Loucy (cell line): ENCODE results near the gene SCN9A.

Experiments used
- H2AFZ ChIP-seq: fragments of 200-600 bp; sonication (generic); 2 replicates; pipeline ENCODE4 v1.6.0; 2016; ENCODE audit warnings: antibody characterized with exemption, mild to moderate bottlenecking, low read length, moderate library complexity
- H3F3A ChIP-seq: fragments of 200-600 bp; 2 replicates; pipeline ENCODE4 v1.6.0; 2016; ENCODE audit warnings: antibody characterized with exemption, low read depth, mild to moderate bottlenecking
- H3K27me3 ChIP-seq: fragments of 200-600 bp; sonication (generic); 2 replicates; pipeline ENCODE4 v1.6.1; 2014; ENCODE audit warnings: low read length, mild to moderate bottlenecking; ENCODE audit not compliant: insufficient read depth, poor library complexity, severe bottlenecking
- H3K36me3 ChIP-seq: fragments of 200-600 bp; sonication (generic); 2 replicates; pipeline ENCODE4 v1.6.1; 2016; ENCODE audit warnings: low read length; ENCODE audit not compliant: insufficient read depth
- H3K4me1 ChIP-seq: fragments of 200-600 bp; sonication (generic); 2 replicates; pipeline ENCODE4 v1.5.1; 2014; ENCODE audit warnings: low read length, mild to moderate bottlenecking; ENCODE audit not compliant: insufficient read depth, poor library complexity, severe bottlenecking
- H3K4me2 ChIP-seq: fragments of 200-600 bp; sonication (generic); 2 replicates; pipeline ENCODE4 v1.6.0; 2014; ENCODE audit warnings: antibody characterized with exemption, low read length, low read depth, mild to moderate bottlenecking; ENCODE audit not compliant: poor library complexity, severe bottlenecking
- H3K4me3 ChIP-seq: fragments of 200-600 bp; sonication (generic); 2 replicates; pipeline ENCODE4 v1.5.1; 2014; ENCODE audit warnings: low read length, mild to moderate bottlenecking, mixed read lengths; ENCODE audit not compliant: poor library complexity, severe bottlenecking
- H3K79me2 ChIP-seq: fragments of 200-600 bp; sonication (generic); 2 replicates; pipeline ENCODE4 v1.6.1; 2014; ENCODE audit warnings: low read length; ENCODE audit not compliant: insufficient read depth
- H3K9ac ChIP-seq: fragments of 200-600 bp; sonication (generic); 2 replicates; pipeline ENCODE4 v1.6.0; 2014; ENCODE audit warnings: mild to moderate bottlenecking, low read depth, low read length, moderate library complexity; ENCODE audit not compliant: poor library complexity, severe bottlenecking
- H3K9me2 ChIP-seq: fragments of 200-600 bp; sonication (generic); replicated peaks from 2 replicates; pipeline ENCODE4 v1.6.1; 2016; ENCODE audit warnings: low read depth, low read length, mixed read lengths
- H3K9me3 ChIP-seq: fragments of 200-600 bp; sonication (generic); 2 replicates; pipeline ENCODE4 v1.6.1; 2014; ENCODE audit warnings: mild to moderate bottlenecking, antibody characterized with exemption, low read length, low read depth; ENCODE audit not compliant: insufficient read depth
- H4K20me1 ChIP-seq: fragments of 200-600 bp; sonication (generic); 2 replicates; pipeline ENCODE4 v1.6.0; 2014; ENCODE audit warnings: antibody characterized with exemption, low read length, mild to moderate bottlenecking; ENCODE audit not compliant: insufficient read depth, poor library complexity, severe bottlenecking
- EZH2phosphoT487 ChIP-seq: fragments of 200-600 bp; IDR thresholded peaks from 2 replicates; pipeline ENCODE4 v1.6.1; 2018; ENCODE audit warnings: antibody characterized with exemption, mild to moderate bottlenecking, moderate library complexity, borderline replicate concordance
- TF ChIP-seq, protein P1 (sequence below): fragments of 200-600 bp; sonication (generic); conservative IDR thresholded peaks from 2 replicates; pipeline ENCODE4 v1.5.1; 2014; ENCODE audit warnings: mild to moderate bottlenecking, antibody characterized with exemption, low read length

SCN9A gene

DNA sequence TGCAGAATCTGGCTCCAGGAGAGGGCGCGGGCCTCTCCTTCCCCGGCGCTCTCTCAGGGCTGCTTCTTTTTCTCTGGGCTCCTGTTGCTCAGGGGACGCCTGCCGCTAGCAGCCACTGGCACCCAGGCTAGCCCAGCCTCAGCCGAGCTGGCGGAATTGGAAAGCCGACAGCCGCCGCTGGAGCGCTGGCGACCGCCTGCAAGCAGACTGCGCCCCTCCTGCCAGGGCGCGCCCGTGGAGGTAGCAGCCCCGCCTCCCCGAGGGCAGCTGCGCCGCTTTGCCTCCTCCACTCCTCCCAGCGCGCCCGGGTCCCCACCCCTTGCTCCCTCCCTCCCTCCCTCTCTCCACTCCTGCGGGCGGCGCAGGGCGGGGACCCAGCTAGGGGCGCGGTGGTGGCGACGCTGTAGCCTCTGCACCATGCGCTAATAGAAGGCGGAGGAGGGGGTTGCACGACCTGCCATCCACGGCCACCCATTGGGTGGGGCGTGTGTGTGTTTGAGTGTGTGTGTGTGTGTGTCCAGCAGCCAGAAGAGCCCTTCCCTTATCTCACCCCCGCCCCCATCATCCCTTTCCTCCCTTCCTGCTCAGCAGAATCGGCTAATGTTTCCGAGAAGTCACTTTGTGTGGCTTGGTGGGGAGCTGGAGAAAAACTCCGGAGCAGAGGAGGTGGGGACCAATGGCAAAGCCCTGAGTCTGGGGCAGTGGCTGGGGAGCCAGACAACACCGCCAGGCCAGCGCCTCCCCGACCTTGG is at the start of gene SCN9A:
Gene SCN9A (minus strand): TSS at position 209 of the 752 bp plus-strand sequence. CDS start 64,188 bp downstream, outside the sequence.
- Histone ChIP-seq H3K4me3 (no peak within 1 kb of the TSS), H4K20me1 (no peaks in the 10 kb centered on the region), H3K36me3 (no peaks in the 10 kb centered on the region), H3K4me1 (peaks cover 21% of the 10 kb centered on the region), H3K9me3 (no peaks in the 10 kb centered on the region), H3K27me3 (no peaks in the 10 kb centered on the region), H3K79me2 (no peaks in the 10 kb centered on the region), H3F3A (no peaks in the 10 kb centered on the region), H3K9me2 (no peaks in the 10 kb centered on the region), H3K9ac (no peak within 1 kb of the TSS), H2AFZ (no peak within 1 kb of the TSS), H3K4me2 (peak within 1 kb of the TSS; percentile 9)
- no peak for TF ChIP-seq EZH2phosphoT487
- TF ChIP-seq, protein P1, sequence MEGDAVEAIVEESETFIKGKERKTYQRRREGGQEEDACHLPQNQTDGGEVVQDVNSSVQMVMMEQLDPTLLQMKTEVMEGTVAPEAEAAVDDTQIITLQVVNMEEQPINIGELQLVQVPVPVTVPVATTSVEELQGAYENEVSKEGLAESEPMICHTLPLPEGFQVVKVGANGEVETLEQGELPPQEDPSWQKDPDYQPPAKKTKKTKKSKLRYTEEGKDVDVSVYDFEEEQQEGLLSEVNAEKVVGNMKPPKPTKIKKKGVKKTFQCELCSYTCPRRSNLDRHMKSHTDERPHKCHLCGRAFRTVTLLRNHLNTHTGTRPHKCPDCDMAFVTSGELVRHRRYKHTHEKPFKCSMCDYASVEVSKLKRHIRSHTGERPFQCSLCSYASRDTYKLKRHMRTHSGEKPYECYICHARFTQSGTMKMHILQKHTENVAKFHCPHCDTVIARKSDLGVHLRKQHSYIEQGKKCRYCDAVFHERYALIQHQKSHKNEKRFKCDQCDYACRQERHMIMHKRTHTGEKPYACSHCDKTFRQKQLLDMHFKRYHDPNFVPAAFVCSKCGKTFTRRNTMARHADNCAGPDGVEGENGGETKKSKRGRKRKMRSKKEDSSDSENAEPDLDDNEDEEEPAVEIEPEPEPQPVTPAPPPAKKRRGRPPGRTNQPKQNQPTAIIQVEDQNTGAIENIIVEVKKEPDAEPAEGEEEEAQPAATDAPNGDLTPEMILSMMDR, result no peak

DNA sequence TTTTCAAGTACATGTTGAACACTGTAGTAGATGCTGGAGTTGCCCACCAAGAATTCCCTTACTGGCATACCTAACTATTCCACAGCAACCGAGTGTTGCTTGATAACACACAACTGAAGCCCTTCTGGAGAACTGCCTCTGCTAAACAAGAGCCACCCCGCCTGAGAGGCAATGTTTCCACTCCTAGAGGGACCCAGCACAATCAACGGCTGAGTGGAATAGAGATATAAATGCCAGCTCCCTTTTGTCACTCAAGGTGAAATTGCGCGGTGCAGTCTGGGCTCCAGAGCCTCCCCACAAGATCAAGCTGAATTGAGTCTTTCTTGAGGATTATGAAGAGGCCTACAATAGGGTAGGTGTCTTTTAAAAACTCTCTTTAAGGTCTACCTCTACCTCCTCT is 49.1 kb upstream of the SCN9A start:
- no peak overlapping the region for H2AFZ ChIP-seq

DNA sequence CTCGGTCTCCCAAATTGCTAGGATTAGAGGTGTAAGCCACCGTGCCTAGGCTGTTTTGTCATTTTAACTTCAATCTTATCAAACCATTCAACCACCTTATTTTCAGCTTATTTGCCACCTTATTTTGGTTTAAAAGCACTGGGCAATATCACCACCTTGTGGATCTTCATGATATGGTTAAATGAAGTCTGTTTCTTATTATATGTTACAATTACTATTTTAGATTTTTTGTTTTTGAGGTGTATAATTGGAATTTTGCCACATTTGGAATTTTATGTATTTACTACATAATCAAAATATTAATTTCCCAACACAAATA is 43.8 kb upstream of the SCN9A start:
- H3K9me2 ChIP-seq, result no peaks in the 10 kb centered on the region
- no peaks in the 10 kb centered on the region for H3F3A ChIP-seq
- H4K20me1 ChIP-seq, result no peaks in the 10 kb centered on the region
- no peaks in the 10 kb centered on the region for H3K36me3 ChIP-seq
- no peaks in the 10 kb centered on the region for H3K4me1 ChIP-seq
- H3K79me2 ChIP-seq, result no peaks in the 10 kb centered on the region
- no peak overlapping the region for H3K4me3 ChIP-seq
- H3K4me2 ChIP-seq, result no peak overlapping the region
- no peaks in the 10 kb centered on the region for H3K9me3 ChIP-seq
- 0 out of 2 replicates have a peak overlapping the region, but pooled peaks have one; percentile 40 for H2AFZ ChIP-seq
- no peak overlapping the region for H3K9ac ChIP-seq
- no peaks in the 10 kb centered on the region for H3K27me3 ChIP-seq
- TF ChIP-seq, protein P1, result peak; percentile 63
- no peak for TF ChIP-seq EZH2phosphoT487

More for the DNA sequence above, 49.1 kb upstream of the SCN9A start:
- Histone ChIP-seq H3K36me3 (no peaks in the 10 kb centered on the region), H3K9me2 (no peaks in the 10 kb centered on the region), H3K4me3 (no peak overlapping the region), H3F3A (no peaks in the 10 kb centered on the region), H4K20me1 (no peaks in the 10 kb centered on the region), H3K9ac (no peak overlapping the region), H3K9me3 (no peaks in the 10 kb centered on the region), H3K4me1 (no peaks in the 10 kb centered on the region), H3K27me3 (no peaks in the 10 kb centered on the region), H3K4me2 (no peak overlapping the region), H3K79me2 (no peaks in the 10 kb centered on the region)
- no peak for TF ChIP-seq EZH2phosphoT487
- TF ChIP-seq, protein P1, result no peak
